SKM-1 (cell line): ENCODE measurements around the gene GPC6.

ENCODE experiments used
- DNase-seq: peaks from one replicate; lab custom pipeline; 2025; ENCODE audit not compliant: unreplicated experiment; lab: John Stamatoyannopoulos, UW

GPC6 gene

DNA sequence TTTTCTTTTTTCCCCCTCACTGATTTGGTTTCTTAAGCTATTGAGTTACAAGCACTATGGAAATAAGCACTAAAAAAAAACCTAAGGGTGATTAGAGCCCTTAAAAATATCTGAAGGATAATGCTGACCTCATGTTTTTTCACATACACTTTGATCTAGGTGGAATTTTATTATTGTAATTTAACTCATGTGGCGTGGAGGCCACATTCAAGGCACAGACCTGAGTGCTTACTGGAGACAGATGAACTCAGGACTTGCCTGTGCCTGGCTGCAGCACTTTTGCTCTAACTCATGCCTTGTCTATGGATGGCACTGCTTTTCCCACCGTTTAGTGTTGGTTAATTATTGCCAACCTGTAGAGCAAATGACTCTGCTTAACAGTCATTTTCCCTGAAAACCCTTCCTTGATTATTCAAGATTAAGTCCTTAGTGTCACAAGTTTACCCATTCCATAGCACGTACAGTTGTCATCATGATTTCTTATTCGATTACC, 541.4 kb downstream of the GPC6 start:
- no peak for DNase-seq

DNA sequence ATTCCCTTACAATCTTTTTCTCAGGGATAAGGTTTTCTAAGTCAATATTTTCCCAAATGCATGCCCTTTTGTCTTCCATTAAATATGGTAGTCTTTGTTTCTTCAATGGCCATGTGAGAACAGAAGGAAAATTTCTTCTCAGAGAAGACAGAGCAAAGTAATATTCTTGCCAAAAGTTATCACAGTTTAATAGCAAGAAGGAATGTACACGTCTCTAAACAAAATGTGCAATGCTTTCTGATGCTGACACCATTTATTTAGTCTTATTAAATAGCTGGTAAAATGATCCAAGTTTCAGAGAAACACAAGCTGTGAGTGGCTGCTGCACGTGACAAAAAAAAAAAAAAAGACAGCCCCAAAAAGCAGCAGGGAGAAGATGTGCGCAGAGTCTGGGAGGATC, 542.5 kb downstream of the GPC6 start:
- no peak for DNase-seq

DNA sequence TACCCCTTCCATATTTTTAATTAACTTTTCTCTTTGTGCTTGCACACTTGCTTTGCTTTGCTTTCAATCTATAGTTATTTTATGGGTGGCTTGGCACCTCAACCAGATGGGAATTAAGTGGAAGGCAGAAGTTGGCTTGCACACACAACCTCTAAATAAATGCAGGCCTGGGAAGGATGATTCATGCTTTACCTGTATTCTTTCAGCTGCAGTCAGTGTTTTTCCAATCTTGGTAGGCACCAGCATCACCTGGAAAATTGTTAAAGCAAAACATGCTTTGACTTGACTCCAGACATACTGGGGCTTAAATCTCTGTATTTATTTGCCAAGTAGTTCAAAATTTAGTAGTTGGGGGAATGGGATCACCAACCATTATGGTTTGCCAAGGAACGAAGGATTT, 543.0 kb downstream of the GPC6 start:
- DNase-seq: no peak

DNA sequence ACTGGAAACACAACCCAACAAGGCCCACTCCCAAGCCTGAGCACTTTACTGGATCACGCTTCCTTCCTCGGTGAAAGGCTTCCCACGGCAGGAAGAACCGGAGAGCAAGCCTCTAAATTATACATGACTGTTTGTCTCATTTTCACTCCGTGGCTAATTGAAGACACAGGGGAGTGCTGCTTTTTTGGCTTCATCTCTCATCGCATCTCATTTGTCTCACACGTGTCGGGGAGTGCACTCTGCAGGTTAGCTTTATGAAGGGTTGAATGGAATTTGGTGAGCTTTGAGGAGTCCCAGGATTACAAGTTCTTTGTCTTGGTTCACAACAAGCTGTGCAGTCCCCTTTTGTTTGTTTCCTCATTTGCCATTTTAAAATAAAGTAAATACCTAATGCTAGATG, 544.6 kb downstream of the GPC6 start:
- no peak for DNase-seq

DNA sequence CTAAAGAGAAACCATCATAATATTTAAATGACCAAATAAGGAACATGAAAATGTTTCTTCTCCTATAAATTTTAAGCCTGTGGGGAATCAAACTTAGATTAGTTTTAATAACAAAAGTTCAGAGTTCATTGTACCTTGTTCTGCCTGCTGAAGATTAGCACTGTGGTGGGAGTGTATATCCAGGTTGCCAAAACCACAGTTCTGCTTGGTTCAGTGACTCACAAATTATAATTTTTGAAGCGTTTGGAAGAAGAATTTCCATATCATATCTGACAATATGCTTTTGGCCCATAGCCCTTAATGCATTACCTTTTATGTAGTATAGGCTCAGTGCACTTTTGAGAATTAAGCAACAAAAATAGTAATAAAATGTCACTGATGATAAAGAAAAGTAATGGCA, 545.2 kb downstream of the GPC6 start:
- no peak for DNase-seq

DNA sequence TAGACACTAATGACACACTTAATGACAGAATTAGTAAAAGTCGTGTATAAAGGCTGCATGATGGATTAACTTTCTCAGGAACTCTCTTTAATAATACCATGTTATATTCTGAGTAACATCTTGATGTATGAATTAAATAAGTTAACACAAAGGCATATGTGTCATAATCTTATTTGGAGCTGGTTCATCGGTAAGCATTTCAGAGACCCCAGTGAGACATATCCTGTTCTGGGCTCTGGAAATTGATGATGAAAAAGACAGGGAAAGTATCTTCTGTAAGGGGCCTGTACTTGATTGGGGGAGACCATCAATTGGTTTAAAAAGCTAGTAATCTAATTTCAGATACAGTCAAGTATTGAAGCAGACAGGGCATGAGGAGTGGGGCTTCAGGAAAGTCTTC, 547.9 kb downstream of the GPC6 start:
- no peak for DNase-seq

DNA sequence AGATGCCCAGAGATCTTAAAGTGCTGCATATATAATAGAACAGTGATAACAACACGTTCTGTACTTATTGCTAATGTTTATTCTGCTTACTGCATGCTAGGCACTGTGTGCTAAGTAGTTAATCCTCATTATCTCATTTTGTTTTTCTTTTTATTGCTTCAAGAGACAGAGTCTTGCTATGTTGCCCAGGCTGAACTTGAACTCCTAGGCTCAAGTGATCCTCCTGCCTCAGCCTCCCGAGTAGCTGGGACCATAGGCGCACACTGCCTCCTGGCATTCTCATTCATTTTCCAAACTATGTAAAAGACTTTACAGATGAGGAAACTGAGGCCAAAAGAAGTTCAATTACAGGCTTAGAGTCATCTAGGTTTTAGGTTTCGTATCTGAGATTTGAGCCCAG, 548.4 kb downstream of the GPC6 start:
- DNase-seq: no peak

DNA sequence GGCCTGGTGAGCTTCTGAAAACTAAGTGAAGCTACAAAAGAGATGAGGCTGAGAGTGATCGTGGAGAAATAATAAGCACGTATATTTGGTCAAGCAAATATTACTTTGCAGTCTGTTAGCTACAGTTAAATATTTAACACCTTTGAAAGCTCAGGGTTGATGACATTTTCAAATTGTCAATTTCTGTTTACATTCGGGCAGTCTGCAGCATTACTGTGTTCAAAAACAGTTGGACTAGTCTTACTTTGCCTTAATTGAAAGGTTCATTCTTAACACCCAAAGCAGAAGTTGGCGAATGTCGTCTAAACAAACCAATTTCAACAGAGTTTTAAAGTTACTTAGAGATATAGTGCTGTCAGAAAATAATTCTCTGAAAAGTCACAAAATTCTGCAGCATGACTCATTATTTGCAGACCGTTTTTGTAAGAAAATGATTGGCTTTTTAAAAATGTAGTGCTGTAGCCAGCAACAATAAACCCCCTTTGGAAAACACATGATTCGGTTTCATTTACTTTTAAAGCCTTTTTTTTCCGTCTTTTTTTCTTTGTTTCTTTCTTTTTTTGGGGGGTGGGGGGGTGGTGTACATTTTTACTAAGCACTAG, 549.0 kb downstream of the GPC6 start:
- DNase-seq: no peak

DNA sequence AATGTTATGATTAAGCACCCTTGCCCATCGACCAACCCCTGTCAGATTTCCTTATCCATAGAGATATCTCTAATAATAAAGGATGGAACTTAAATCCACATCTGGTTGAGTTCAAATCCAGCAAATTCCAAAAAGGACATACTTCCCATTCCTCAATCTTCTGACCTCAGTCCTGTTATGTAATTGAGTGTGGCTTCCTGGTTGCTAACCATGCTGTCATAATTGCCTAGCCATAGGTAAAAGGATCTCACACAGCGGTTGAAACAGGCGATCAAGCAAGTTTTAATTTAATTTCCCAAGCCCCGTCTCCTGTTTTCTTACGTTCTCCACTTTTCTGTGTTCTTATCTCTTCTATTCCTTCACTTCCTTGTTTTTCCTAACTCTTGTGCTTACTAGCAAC, 550.3 kb downstream of the GPC6 start:
- no peak for DNase-seq

DNA sequence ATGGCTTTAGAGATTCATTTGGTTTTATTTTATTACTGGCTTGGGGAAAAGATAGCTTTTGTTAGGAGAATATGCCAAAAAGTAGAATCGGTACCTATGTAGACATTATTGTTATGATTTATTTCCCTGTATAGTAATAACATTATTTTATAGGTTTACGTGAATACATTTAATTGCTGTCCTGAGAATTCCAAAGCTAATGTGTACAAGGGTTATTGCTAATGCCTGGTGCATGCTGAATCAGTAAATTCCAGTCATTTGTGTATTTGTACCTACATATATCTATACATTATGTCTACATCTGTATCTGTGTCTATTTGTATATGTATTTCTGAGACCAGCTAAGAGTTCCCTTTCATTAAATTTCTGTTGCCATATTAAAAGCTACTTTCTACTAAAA, 550.9 kb downstream of the GPC6 start:
- no peak for DNase-seq

DNA sequence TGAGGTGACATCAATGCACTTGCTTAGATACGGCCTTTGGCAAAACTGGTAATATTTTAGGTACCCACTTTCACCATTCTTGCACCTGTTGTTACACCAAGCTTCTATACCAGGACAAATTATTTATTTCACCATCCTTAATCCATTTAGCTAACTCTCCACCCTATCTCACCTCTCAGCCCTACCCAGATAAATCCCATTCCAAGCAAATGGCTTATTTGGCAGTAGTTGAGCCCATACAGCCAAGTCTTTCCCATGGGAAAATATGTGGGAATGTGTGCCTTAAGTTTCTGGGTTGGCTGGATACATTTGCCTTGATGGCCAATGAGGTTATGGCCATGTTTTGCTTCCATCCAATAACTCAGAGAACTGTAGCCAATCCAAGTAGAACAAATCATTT, 551.9 kb downstream of the GPC6 start:
- DNase-seq: no peak

DNA sequence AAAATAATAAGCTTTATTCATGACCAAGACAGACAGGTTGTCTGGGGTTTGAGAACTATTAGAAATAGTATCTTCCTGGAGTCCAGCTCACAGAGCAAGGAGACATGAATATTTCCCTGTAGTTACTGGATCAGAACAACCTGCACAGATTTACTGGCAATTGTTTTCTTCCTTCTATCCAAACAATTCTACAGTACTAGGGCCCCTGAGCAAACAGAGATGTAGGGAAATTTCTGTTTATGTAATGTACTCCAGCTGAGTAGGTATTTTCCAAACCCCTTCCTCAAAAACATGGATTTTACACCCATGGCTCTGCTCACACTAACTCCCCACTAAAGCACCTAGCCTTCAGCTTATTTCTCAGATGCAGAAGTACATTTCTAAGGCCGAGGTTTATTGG, 557.6 kb downstream of the GPC6 start:
- DNase-seq: no peak

DNA sequence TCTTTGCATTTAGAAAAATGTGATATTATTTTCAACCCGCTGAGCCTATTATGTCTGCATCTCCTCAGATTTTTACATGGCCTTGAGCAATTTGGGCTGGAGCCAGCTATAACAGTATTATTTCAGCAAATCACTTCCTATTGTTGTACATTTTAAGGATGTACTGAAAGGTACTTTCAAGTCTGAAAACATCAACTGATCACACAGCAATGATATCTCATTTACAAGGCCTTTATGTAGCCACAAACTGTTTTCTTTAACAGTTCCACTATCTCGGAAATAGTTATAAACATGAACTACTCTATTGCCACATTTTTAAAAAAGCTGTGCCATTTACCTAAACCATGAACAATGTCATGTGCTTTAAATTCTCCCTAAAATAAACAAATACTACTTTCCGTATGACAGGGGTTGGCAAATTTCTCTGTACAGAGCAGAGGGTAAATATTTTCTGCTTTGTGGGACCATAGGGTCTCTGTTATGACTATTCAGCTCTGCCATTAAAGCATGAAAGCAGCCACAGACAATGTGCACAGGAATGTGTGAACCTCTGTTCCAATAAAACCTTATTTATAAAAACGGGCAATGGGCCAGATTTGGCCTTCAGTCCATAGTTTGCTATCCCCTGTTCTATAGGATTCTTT, 560.4 kb downstream of the GPC6 start:
- DNase-seq: no peak

DNA sequence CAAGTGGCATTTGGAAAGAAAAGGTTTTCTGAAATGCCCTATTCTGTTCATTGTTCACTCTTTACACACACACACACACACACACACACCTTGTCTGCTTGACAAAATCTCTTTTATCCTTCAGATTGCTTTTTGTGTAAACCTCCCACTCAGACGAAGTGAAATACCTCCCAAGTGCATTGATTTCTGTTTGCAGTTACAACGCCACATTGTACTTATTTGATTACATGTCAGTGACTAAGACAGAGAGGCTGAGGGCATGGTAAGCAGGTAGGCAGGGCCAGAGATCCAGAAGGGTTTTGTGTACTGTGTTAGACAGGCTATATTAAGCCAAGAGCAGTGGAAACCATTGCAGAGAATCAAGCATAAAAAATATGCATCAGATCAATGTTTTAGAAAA, 561.8 kb downstream of the GPC6 start:
- DNase-seq: no peak

DNA sequence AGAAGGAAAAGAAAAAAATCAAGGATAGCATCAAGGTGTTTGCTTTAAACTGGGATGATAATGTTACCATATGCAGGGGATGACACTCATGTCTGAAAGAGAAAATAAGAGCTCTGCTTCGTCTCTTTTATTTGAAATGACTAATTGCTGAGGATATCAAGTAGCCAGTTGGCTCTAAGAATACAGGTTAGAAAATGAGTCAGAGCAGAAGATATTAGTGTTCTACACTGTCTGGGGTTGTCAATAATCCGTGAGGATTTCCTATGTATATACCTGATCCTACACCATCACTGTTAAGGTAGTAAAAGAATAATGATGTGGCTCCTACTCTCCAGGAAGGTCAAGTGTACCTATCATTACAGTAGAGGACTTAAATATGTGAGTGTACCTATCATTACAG, 562.5 kb downstream of the GPC6 start:
- DNase-seq: no peak

DNA sequence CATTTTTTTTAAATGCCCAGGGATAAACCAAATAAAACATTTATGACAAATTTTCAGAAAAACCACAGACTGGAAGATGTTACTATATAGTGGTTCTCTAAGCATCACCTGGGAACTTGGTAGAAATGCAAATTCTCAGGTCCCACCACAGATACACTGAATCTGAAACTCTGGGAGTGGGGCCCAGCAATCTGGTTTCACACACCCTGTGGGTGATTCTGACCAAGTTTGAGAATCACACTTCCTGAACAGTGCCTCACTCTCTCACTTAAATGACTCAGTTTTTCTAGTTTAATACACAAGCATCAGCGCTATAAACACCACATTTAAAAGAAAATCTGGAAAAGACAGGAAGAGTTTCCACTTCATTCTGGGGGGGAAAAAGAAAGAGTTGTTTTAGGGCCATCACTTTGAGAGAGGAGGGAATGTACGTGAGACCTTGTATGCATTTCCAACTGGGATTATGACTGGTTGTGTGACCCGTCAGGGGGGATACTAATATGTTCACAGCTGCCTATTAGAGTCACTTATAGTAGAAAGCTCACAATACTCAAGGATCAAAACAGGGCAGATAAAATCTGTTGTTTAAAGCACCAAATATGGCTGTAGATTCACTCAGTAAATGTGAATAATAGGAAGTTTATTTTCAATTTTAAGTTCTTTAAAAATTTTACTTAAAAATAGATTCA, 567.7 kb downstream of the GPC6 start:
- no peak for DNase-seq

DNA sequence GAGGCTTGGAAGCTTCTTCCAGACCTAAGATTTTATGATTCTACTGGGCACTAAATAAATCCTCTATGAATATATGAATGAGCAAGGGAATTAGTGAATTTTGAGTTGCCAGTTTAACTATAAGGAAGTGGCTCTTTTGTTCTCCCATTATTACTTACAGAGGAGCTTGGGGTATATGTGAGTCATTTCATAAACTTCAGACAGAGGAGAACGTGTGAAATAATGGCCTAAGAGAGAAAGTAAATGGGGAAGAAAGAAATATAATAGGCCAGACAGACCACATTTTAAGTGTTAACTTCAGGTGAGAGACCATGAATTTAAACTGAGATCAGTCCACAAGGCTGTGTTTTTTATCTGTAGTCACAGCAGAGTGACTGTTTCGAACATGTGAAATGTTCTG, 570.9 kb downstream of the GPC6 start:
- DNase-seq: no peak

DNA sequence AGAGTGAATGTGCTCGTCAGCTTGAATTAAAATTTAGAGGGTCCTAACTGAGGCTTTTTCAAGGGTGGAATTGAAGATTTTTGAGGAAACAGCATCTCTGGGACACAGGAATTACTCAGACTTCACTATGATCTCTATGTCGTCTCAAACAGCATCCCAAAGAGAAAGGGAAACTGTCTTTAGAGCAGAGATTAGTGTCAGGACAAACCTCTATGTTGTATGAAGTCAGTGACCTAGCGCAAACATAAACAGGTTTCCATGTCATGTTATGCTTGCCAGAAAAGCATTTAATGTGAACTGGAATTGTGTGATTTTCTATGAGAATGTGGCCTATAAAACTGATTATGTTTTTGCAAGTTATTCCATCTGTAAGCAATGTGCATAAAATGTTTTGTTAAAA, 573.7 kb downstream of the GPC6 start:
- no peak for DNase-seq

DNA sequence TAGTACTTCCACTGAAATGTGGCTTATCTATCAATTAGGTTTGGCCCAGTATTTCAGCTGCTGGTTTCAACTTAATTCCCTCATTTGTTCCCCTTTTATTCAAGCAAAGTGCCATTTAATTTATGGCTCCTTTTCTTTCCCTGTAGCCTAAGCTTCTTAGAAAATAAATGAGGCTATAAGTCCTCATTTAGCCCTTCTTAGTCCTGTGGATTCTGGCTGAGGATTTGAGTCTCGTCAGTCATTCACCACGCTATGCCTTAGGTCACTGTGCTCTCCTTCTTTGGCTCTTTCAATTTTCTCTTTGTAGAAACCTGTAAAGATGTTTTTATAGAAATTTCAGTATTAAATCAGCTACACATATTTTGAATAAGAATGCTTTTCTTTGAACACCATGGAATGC, 579.1 kb downstream of the GPC6 start:
- DNase-seq: no peak

DNA sequence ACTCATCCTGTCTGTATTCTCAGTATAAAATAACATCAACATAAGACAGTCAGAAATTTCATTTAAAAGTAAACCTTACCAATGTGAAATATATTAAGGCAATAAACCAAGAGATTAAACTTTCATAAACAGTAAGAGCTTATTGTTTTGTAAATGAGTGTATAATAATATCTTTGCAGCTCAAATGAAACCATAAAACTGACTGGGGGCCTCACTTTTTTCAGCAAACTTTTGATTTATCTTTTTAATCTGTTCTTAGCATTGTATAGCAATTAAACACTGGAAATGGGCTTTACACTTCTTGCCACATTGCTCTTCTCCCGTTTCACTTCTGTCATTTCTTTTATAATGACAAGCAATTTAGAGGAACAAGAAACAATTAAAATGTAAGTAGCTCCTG, 580.3 kb downstream of the GPC6 start:
- DNase-seq: no peak

DNA sequence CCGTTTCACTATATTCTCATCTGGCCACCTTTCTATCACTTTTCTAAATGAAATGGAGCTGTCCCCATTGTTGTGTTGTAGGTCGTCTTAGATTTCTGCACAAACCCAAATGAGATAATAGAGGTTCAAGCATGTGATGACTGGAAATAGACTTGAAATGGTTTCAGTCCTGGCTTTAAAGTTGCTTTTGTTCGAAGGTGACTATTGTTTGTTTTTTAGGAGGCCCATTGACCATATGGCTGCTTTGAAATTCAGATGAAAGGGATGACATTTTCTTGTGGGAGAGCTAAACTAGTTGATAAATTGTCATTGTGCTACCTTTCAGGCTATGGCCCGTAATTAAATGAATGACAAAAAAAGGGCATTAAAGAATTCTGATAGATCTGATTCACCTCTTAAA, 583.7 kb downstream of the GPC6 start:
- no peak for DNase-seq

DNA sequence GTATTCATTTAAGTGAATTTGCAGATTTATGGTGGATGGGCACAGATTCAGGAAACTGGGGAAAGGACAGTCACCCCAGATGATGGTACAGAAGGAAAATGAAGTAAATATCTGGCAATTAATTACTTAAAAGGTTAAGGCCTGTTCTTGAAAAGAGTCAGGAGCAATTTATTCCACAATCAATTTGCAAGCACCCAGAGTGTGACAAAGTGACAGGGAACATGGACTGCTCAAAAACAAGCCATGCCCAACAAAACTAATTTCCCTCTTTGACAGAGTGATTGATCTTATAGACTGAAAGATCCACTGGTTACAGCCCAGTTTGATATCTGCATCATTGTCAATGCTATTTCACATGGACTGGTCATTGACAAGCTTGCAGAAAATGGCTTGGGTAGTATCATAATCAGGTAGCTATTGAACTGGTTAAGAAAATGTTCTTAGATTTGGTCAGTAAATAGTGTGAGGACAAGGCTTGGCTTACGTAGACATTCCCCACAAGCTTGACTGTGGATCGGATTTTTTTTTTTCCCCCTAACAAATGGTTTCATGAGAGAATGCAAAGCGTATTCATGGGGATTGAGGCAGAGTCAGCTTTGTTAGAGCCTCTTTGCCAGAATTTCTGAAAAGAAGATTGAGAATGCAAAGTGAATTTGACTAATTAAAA, 584.6 kb downstream of the GPC6 start:
- DNase-seq: no peak
